BE2C (cell line): ENCODE data around the gene CCDC3.

Experiments used
- DNase-seq: peaks from one replicate; pipeline ENCODE4 v3.0.0-alpha.2; 2020
- H3K27me3 ChIP-seq: fragments of 250-450 bp; sonication (Bioruptor Pico); 2 replicates; pipeline ENCODE4 v1.5.1; 2020; ENCODE audit warnings: mild to moderate bottlenecking
- H3K36me3 ChIP-seq: fragments of 250-450 bp; sonication (Bioruptor Pico); 2 replicates; pipeline ENCODE4 v1.5.1; 2020; ENCODE audit warnings: mild to moderate bottlenecking
- H3K4me1 ChIP-seq: fragments of 250-450 bp; sonication (Bioruptor Pico); 2 replicates; pipeline ENCODE4 v1.5.1; 2020
- H3K4me3 ChIP-seq: 2 replicates; pipeline ENCODE4 v1.5.1; 2011; ENCODE audit warnings: low read depth, low read length
- H3K9me3 ChIP-seq: fragments of 250-450 bp; sonication (Bioruptor Pico); 2 replicates; pipeline ENCODE4 v1.5.1; 2020
- CTCF ChIP-seq: IDR thresholded peaks from 2 replicates; pipeline ENCODE4 v1.5.1; 2012; ENCODE audit warnings: mild to moderate bottlenecking, low read depth, low read length

The CCDC3 gene

GRCh38 chr10:12980713-12981306 is 20.7 kb downstream of the CCDC3 start:
- Histone ChIP-seq H3K36me3 (no peaks in the 10 kb centered on the region), H3K4me1 (peaks cover 23% of the 10 kb centered on the region), H3K4me3 (peak overlapping the region; percentile 36), H3K9me3 (no peaks in the 10 kb centered on the region), H3K27me3 (no peaks in the 10 kb centered on the region)
- no peak for TF ChIP-seq CTCF
- DNase-seq = no peak

- Histone ChIP-seq H3K9me3 (no peaks in the 10 kb centered on the region), H3K36me3 (no peaks in the 10 kb centered on the region), H3K4me1 (peaks cover 23% of the 10 kb centered on the region), H3K27me3 (no peaks in the 10 kb centered on the region), H3K4me3 (peak overlapping the region; percentile 36)
- TF ChIP-seq CTCF = no peak
- peak; percentile 81 for DNase-seq
Observed at GRCh38 chr10:12980102-12980661, 21.3 kb downstream of the CCDC3 start.

- no peaks in the 10 kb centered on the region for H3K27me3 ChIP-seq
- no peak for TF ChIP-seq CTCF
- peaks cover 23% of the 10 kb centered on the region for H3K4me1 ChIP-seq
- no peaks in the 10 kb centered on the region for H3K9me3 ChIP-seq
- DNase-seq = peak; percentile 58
- no peak overlapping the region for H3K4me3 ChIP-seq
- no peaks in the 10 kb centered on the region for H3K36me3 ChIP-seq
Observed at GRCh38 chr10:12978891-12979290, 22.6 kb downstream of the CCDC3 start.

GRCh38 chr10:12975906-12976305 is 25.6 kb downstream of the CCDC3 start:
- no peaks in the 10 kb centered on the region for H3K27me3 ChIP-seq
- no peak overlapping the region for H3K4me3 ChIP-seq
- no peaks in the 10 kb centered on the region for H3K9me3 ChIP-seq
- no peak for TF ChIP-seq CTCF
- no peaks in the 10 kb centered on the region for H3K36me3 ChIP-seq
- H3K4me1 ChIP-seq = peaks cover 23% of the 10 kb centered on the region
- DNase-seq = no peak

- peak; percentile 40 for TF ChIP-seq CTCF
- Histone ChIP-seq H3K4me1 (peaks cover 18% of the 10 kb centered on the region), H3K36me3 (no peaks in the 10 kb centered on the region), H3K4me3 (no peak overlapping the region), H3K27me3 (no peaks in the 10 kb centered on the region), H3K9me3 (no peaks in the 10 kb centered on the region)
- DNase-seq = no peak
Observed at GRCh38 chr10:12975266-12975665, 26.2 kb downstream of the CCDC3 start.

- Histone ChIP-seq H3K4me1 (peaks cover 15% of the 10 kb centered on the region), H3K27me3 (no peaks in the 10 kb centered on the region)
- no peak for TF ChIP-seq CTCF
Observed at GRCh38 chr10:12974491-12975199, 26.9 kb downstream of the CCDC3 start.

More at GRCh38 chr10:12974491-12975199, 26.9 kb downstream of the CCDC3 start:
- H3K4me3 ChIP-seq = no peak overlapping the region
- no peaks in the 10 kb centered on the region for H3K36me3 ChIP-seq
- no peak for DNase-seq
- no peaks in the 10 kb centered on the region for H3K9me3 ChIP-seq
